Measurements from ENCODE around the gene THSD4. TPM values are rescaled to one million over a fixed set of nuclear protein-coding genes. Genes with fewer than 3 reads are reported as not detected.

THSD4 gene
- total and polyA plus RNA-seq, 2 of the 4 experiments (the other 2 are of a cell fraction) = 25.5 to 31.1 TPM

GRCh38 chr15:71301958-71302621 is 186.8 kb downstream of the THSD4 start:
- peak; percentile 23 for DNase-seq
- no peak overlapping the region for H3K4me3 ChIP-seq (ENCODE audit: insufficient read depth, low read depth, low read length)
- peak overlapping the region; percentile 95 for H4K91ac ChIP-seq (ENCODE audit: insufficient read depth, low read depth, low read length)
- peak overlapping the region; percentile 79 for H3K18ac ChIP-seq (ENCODE audit: low read depth, low read length)
- H4K8ac ChIP-seq (ENCODE audit: low read depth in 2 of 2, low read length in 2 of 2) = peak overlapping the region; percentile 59 to 84
- peak overlapping the region; percentile 99 for H2AK5ac ChIP-seq (ENCODE audit: low read depth, low read length)
- no peaks in the 10 kb centered on the region for H4K20me1 ChIP-seq (ENCODE audit: insufficient read depth, low read length)
- dilution Hi-C loops (cut with HindIII; ENCODE audit: low sequenced_read_pairs, unreplicated experiment) = no loop called here
- no peaks in the 10 kb centered on the region for H3K27me3 ChIP-seq (ENCODE audit: control insufficient read depth, insufficient read depth, low read length)
- H2AFZ ChIP-seq (replicated peaks; ENCODE audit: low read length, poor library complexity) = peak overlapping the region; percentile 54
- H2BK5ac ChIP-seq (ENCODE audit: low read depth, low read length, poor library complexity, severe bottlenecking) = peak overlapping the region; percentile 79
- H2BK120ac ChIP-seq (ENCODE audit: low read depth, low read length) = peak overlapping the region; percentile 98
- H3K23ac ChIP-seq (ENCODE audit: low read depth, low read length) = peak overlapping the region; percentile 64
- peaks cover 18% of the 10 kb centered on the region for H3K9me1 ChIP-seq (ENCODE audit: insufficient read depth, low read length)
- peaks cover 2% of the 10 kb centered on the region; the same call in 1 of the 2 replicates for H3K36me3 ChIP-seq (ENCODE audit: control insufficient read depth, insufficient read depth, low read length)
- H3K56ac ChIP-seq (ENCODE audit: extremely low read depth, insufficient read depth, low read length) = peak overlapping the region; percentile 54; the same call in 1 of the 2 replicates
- peak overlapping the region; percentile 18; the same call in 1 of the 2 replicates for H3K9ac ChIP-seq (ENCODE audit: low read depth, low read length)
- peak overlapping the region; percentile 66 for H3K14ac ChIP-seq (replicated peaks; ENCODE audit: low read depth, low read length)
- H3K4me1 ChIP-seq (ENCODE audit: control insufficient read depth, insufficient read depth, low read length) = peaks cover 30% of the 10 kb centered on the region
- ChIA-PET CTCF (interaction anchor here (1.3 to 1.8 kb wide), 2 partner anchors 32 to 193 kb away, joined by 4 read pairs; no protein-coding TSS in a partner anchor), POLR2A (ENCODE audit: unreplicated experiment) (interaction anchor here (0.5 to 1.4 kb wide), 4 partner anchors 29 to 396 kb away, joined by 3 to 5 read pairs (median 4); no protein-coding TSS in a partner anchor)
- TF ChIP-seq MXI1 (IDR thresholded peaks at IDR 0.05; ENCODE audit: borderline replicate concordance, low read depth, low read length) = no peak
- TF ChIP-seq FOS (IDR thresholded peaks at IDR 0.05; ENCODE audit: low read depth, low read length) = no peak
- TF ChIP-seq BHLHE40 (IDR thresholded peaks at IDR 0.05; ENCODE audit: low read depth, low read length) = no peak
- TF ChIP-seq, protein P1, sequence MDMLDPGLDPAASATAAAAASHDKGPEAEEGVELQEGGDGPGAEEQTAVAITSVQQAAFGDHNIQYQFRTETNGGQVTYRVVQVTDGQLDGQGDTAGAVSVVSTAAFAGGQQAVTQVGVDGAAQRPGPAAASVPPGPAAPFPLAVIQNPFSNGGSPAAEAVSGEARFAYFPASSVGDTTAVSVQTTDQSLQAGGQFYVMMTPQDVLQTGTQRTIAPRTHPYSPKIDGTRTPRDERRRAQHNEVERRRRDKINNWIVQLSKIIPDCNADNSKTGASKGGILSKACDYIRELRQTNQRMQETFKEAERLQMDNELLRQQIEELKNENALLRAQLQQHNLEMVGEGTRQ (IDR thresholded peaks at IDR 0.05; ENCODE audit: low read depth, low read length) = no peak
- no peak for TF ChIP-seq MAFK (IDR thresholded peaks at IDR 0.05; ENCODE audit: low read depth, low read length)
- TF ChIP-seq RCOR1 (IDR thresholded peaks at IDR 0.05; ENCODE audit: insufficient replicate concordance, low read length) = no peak
- no peak for TF ChIP-seq SMC3 (IDR thresholded peaks at IDR 0.05; ENCODE audit: low read depth, low read length)
- TF ChIP-seq CHD1 (IDR thresholded peaks at IDR 0.05; ENCODE audit: low read depth, low read length) = no peak
- TF ChIP-seq ELK1 (IDR thresholded peaks at IDR 0.05; ENCODE audit: borderline replicate concordance, low read depth, low read length) = no peak
- no peak for TF ChIP-seq NFE2L2 (IDR thresholded peaks at IDR 0.05; ENCODE audit: low read depth, low read length)
- TF ChIP-seq POLR2A (IDR thresholded peaks at IDR 0.05; ENCODE audit: low read depth, low read length) = no peak
- no peak for TF ChIP-seq CEBPB (IDR thresholded peaks at IDR 0.05; ENCODE audit: low read depth, low read length)
- H2BK15ac ChIP-seq (ENCODE audit: low read depth, low read length) = peak overlapping the region; percentile 97
- no peaks in the 10 kb centered on the region for H3K9me3 ChIP-seq (ENCODE audit: control insufficient read depth, insufficient read depth, low read length)
- peak overlapping the region; percentile 58 for H4K5ac ChIP-seq (ENCODE audit: low read depth, low read length)
- no TSS peak for BruUV-seq (replicated peaks)
- intact Hi-C loops (cut with micrococcal nuclease) = loop anchor here (5.0 kb wide), 1 partner anchor 140 kb away; no protein-coding TSS in a partner anchor
- H3K27ac ChIP-seq (ENCODE audit: insufficient read depth, low read length) = peak overlapping the region; percentile 31
- H2AK9ac ChIP-seq (replicated peaks; ENCODE audit: low read depth, low read length, poor library complexity) = peak overlapping the region; percentile 78
- H3K4me2 ChIP-seq (ENCODE audit: low read depth, low read length) = no peak overlapping the region
- H3K79me1 ChIP-seq (ENCODE audit: low read depth in 1 of 2, low read length in 2 of 2) = peaks cover 16 to 51% of the 10 kb centered on the region in 2 experiments; a peak in 2 of 4 replicates
- H2BK20ac ChIP-seq (ENCODE audit: low read depth, low read length) = peak overlapping the region; percentile 90
- H3K4ac ChIP-seq (ENCODE audit: low read depth, low read length) = peak overlapping the region; percentile 93
- peak; percentile 8; the same call in 1 of the 2 replicates for ATAC-seq (ENCODE audit: low read depth)
- 17% methylated on average over 1 of the region's 5 CpGs; no CpG with 5 or more reads in 1 of the 2 experiments for WGBS, 2 experiments (ENCODE audit: extremely low coverage in 2 of 2, insufficient read length in 1 of 2)
- in situ Hi-C loops (cut with MboI; ENCODE audit: low sequenced_read_pairs) = no loop called here

Data from IMR-90 (cell line).